ENCODE measurements around the gene PDHX.

GRCh38 chr11:34881900-34882299 lies 34.5 kb upstream of the PDHX start:
- TF ChIP-seq POLR2A (IDR thresholded peaks at IDR 0.05) (no peak), CTCF (IDR thresholded peaks at IDR 0.05 in 8 of 11, conservative IDR thresholded peaks at IDR 0.05 in 3 of 11) (no peak)
